HepG2 (cell line): Measurements from ENCODE around the gene ZNF629. TPM values are rescaled to one million over a fixed set of nuclear protein-coding genes. Genes with fewer than 3 reads are reported as not detected.

ENCODE experiments used
- HOMEZ ChIP-seq: IDR thresholded peaks from 2 replicates; pipeline ENCODE4 v1.6.1; 2016; ENCODE audit warnings: low read depth
- KAT2B ChIP-seq: fragments of 150-350 bp; IDR thresholded peaks from 2 replicates; pipeline ENCODE4 v1.6.1; 2014; ENCODE audit warnings: low read depth, low read length, borderline replicate concordance
- NR3C1 ChIP-seq: sonication (generic); formaldehyde crosslinking; IDR thresholded peaks from 2 replicates; pipeline ENCODE4 v1.4.0; 2020; ENCODE audit warnings: missing genetic modification reagents
- RXRB ChIP-seq: IDR thresholded peaks from 2 replicates; pipeline ENCODE4 v1.6.1; 2016; ENCODE audit warnings: borderline replicate concordance, missing genetic modification reagents, missing compliant biosample characterization
- SETDB1 ChIP-seq: sonication (generic); formaldehyde crosslinking; IDR thresholded peaks from 2 replicates; pipeline ENCODE4 v1.5.1; 2020; ENCODE audit warnings: missing genetic modification reagents, mild to moderate bottlenecking, borderline replicate concordance
- SIX1 ChIP-seq: sonication (generic); formaldehyde crosslinking; IDR thresholded peaks from 2 replicates; pipeline ENCODE4 v1.4.0; 2020; ENCODE audit warnings: missing genetic modification reagents, borderline replicate concordance
- THRA ChIP-seq: sonication (generic); formaldehyde crosslinking; IDR thresholded peaks from 2 replicates; pipeline ENCODE4 v1.4.0; 2020; ENCODE audit warnings: missing genetic modification reagents, borderline replicate concordance
- ZBTB1 ChIP-seq: sonication (generic); formaldehyde crosslinking; IDR thresholded peaks from 2 replicates; pipeline ENCODE4 v1.4.0; 2020; ENCODE audit warnings: missing genetic modification reagents, borderline replicate concordance
- ZNF333 ChIP-seq: sonication (generic); formaldehyde crosslinking; IDR thresholded peaks from 2 replicates; pipeline ENCODE4 v1.4.0; 2020; ENCODE audit warnings: mild to moderate bottlenecking, missing genetic modification reagents, borderline replicate concordance
- ZNF530 ChIP-seq: sonication (generic); formaldehyde crosslinking; IDR thresholded peaks from 2 replicates; pipeline ENCODE4 v1.5.0; 2020; ENCODE audit warnings: low read depth, mild to moderate bottlenecking, missing genetic modification reagents
- ZNF549 ChIP-seq: sonication (generic); formaldehyde crosslinking; IDR thresholded peaks from 2 replicates; pipeline ENCODE4 v1.5.0; 2020; ENCODE audit warnings: missing genetic modification reagents
- ZNF644 ChIP-seq: IDR thresholded peaks from 2 replicates; pipeline ENCODE4 v1.6.1; 2016; ENCODE audit warnings: low read depth
- ZNF883 ChIP-seq: sonication (generic); formaldehyde crosslinking; IDR thresholded peaks from 2 replicates; pipeline ENCODE4 v1.5.1; 2020; ENCODE audit warnings: mild to moderate bottlenecking, missing genetic modification reagents; ENCODE audit errors: not compliant biosample characterization
- ZSCAN12 ChIP-seq: sonication (generic); formaldehyde crosslinking; IDR thresholded peaks from 2 replicates; pipeline ENCODE4 v1.9.0; 2021; ENCODE audit warnings: mild to moderate bottlenecking, missing genetic modification reagents
- ZSCAN20 ChIP-seq: sonication (generic); formaldehyde crosslinking; IDR thresholded peaks from 2 replicates; pipeline ENCODE4 v1.4.0; 2020; ENCODE audit warnings: missing genetic modification reagents, mild to moderate bottlenecking, borderline replicate concordance
- polyA plus RNA-seq, 8 experiments: library from polyadenylated mRNA; depleted of rRNA in 3 of 8; stranded (reverse) in 7 of 8; unstranded in 1 of 8; fragments of >200 nt; fragmentation: Illumina TruSeq in 4 of 8; extraction: Trizol in 4 of 8; gene quantifications; 2 replicates each; pipeline versions ENCODE4 v1.2.1 to v1.2.3, GENCODE V29; 2011 to 2016; ENCODE audit warnings: low read depth in 4 of 8, missing spikeins in 1 of 8, mixed read lengths in 1 of 8; ENCODE audit not compliant: insufficient read depth in 1 of 8
- total RNA-seq, 5 experiments: library from RNA; depleted of rRNA; stranded (reverse); fragments of >200 nt; fragmentation: Illumina TruSeq; extraction: Trizol; gene quantifications; 2 replicates each; pipeline ENCODE4 v1.2.3, GENCODE V29; 2016; ENCODE audit warnings: low read depth in 1 of 5
- TF ChIP-seq, protein P1 (sequence below): sonication (generic); formaldehyde crosslinking; IDR thresholded peaks from 2 replicates; pipeline ENCODE4 v1.8.1; 2022; ENCODE audit warnings: low read depth, mild to moderate bottlenecking, missing genetic modification reagents
- TF ChIP-seq, protein P2 (sequence below): sonication (generic); formaldehyde crosslinking; IDR thresholded peaks from 2 replicates; pipeline ENCODE4 v1.4.0; 2020; ENCODE audit warnings: missing genetic modification reagents
- TF ChIP-seq, protein P3 (sequence below): sonication (generic); formaldehyde crosslinking; IDR thresholded peaks from 2 replicates; pipeline ENCODE4 v1.4.0; 2020; ENCODE audit warnings: missing genetic modification reagents

Gene ZNF629
- total and polyA plus RNA-seq, 2 of the 13 experiments (the other 11 are each of a cell fraction or from before 2014, with no cell fraction given) = 6.1 to 16.5 TPM

DNA sequence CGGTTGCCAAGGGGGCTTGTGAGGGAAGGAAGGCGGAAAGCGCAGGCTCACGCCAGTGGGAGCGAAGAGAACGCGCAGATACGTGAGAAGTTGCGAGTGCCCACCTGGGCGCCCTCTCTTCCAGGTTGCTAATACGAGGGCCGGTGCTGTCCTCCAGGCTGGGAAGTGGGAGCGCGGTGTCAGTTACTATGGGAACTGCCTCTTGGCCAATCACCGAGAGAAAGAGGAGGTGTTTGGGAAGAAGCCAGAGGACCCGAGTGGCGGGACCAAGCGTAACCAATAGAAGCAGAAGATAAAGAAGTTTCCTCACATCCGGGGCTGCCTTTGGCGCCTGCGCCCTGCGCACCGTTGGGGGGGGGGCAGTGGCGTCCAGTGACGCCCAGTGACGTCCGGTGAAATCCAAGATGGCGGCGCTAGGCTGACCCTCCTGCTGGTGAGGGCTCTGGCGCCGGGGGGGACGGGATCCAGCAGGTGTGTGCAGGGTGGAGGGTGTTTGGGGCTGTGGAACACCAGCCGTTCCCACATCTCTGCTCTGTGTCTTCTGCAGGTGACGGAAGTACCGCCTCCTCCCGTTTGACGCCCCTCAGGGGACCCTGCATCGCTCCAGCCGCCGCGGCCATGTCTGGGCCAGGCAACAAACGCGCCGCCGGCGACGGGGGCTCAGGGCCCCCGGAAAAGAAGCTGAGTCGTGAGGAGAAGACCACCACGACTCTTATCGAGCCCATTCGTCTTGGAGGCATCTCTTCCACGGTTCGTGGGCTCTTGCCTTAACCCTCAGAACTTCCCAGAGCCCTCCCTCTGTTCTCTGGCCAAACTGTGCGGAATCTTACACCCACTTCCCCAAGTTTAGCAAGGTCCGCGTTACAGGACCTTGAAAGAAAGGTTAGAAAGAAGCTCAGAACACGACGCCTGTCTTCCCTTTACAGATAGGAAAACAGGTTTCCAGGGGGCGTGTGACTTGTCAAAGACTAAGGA is 24.8 kb downstream of the ZNF629 start, which contains the start of the genes CFAP119 and RNF40 (continued):
- TF ChIP-seq, protein P1, sequence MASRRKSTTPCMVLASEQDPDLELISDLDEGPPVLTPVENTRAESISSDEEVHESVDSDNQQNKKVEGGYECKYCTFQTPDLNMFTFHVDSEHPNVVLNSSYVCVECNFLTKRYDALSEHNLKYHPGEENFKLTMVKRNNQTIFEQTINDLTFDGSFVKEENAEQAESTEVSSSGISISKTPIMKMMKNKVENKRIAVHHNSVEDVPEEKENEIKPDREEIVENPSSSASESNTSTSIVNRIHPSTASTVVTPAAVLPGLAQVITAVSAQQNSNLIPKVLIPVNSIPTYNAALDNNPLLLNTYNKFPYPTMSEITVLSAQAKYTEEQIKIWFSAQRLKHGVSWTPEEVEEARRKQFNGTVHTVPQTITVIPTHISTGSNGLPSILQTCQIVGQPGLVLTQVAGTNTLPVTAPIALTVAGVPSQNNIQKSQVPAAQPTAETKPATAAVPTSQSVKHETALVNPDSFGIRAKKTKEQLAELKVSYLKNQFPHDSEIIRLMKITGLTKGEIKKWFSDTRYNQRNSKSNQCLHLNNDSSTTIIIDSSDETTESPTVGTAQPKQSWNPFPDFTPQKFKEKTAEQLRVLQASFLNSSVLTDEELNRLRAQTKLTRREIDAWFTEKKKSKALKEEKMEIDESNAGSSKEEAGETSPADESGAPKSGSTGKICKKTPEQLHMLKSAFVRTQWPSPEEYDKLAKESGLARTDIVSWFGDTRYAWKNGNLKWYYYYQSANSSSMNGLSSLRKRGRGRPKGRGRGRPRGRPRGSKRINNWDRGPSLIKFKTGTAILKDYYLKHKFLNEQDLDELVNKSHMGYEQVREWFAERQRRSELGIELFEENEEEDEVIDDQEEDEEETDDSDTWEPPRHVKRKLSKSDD (CRISPR knock-in tag) = peak; percentile 98
- TF ChIP-seq ZSCAN20 (CRISPR knock-in tag) = peak; percentile 72; the same call in 1 of the 2 replicates
- TF ChIP-seq RXRB (CRISPR knock-in tag) = peak; percentile 68
- no peak for TF ChIP-seq ZNF644
- TF ChIP-seq KAT2B = no peak
- TF ChIP-seq SETDB1 = no peak
- no peak for TF ChIP-seq ZSCAN12 (CRISPR knock-in tag)
- TF ChIP-seq, protein P2, sequence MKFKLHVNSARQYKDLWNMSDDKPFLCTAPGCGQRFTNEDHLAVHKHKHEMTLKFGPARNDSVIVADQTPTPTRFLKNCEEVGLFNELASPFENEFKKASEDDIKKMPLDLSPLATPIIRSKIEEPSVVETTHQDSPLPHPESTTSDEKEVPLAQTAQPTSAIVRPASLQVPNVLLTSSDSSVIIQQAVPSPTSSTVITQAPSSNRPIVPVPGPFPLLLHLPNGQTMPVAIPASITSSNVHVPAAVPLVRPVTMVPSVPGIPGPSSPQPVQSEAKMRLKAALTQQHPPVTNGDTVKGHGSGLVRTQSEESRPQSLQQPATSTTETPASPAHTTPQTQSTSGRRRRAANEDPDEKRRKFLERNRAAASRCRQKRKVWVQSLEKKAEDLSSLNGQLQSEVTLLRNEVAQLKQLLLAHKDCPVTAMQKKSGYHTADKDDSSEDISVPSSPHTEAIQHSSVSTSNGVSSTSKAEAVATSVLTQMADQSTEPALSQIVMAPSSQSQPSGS (CRISPR knock-in tag) = peak; percentile 72
- TF ChIP-seq ZBTB1 = no peak
- no peak for TF ChIP-seq ZNF549 (CRISPR knock-in tag)
- peak; percentile 71; the same call in 1 of the 2 replicates for TF ChIP-seq THRA (CRISPR knock-in tag)
- no peak for TF ChIP-seq ZNF530 (CRISPR knock-in tag)
- TF ChIP-seq SIX1 (CRISPR knock-in tag) = peak; percentile 49; the same call in 1 of the 2 replicates
- peak; percentile 70 for TF ChIP-seq HOMEZ (CRISPR knock-in tag)
- 0 out of 2 replicates have a peak, but pooled peaks have one; percentile 50 for TF ChIP-seq ZNF333
- TF ChIP-seq, protein P3, sequence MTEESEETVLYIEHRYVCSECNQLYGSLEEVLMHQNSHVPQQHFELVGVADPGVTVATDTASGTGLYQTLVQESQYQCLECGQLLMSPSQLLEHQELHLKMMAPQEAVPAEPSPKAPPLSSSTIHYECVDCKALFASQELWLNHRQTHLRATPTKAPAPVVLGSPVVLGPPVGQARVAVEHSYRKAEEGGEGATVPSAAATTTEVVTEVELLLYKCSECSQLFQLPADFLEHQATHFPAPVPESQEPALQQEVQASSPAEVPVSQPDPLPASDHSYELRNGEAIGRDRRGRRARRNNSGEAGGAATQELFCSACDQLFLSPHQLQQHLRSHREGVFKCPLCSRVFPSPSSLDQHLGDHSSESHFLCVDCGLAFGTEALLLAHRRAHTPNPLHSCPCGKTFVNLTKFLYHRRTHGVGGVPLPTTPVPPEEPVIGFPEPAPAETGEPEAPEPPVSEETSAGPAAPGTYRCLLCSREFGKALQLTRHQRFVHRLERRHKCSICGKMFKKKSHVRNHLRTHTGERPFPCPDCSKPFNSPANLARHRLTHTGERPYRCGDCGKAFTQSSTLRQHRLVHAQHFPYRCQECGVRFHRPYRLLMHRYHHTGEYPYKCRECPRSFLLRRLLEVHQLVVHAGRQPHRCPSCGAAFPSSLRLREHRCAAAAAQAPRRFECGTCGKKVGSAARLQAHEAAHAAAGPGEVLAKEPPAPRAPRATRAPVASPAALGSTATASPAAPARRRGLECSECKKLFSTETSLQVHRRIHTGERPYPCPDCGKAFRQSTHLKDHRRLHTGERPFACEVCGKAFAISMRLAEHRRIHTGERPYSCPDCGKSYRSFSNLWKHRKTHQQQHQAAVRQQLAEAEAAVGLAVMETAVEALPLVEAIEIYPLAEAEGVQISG (CRISPR knock-in tag) = peak; percentile 92
- TF ChIP-seq NR3C1 (CRISPR knock-in tag) = no peak
- peak; percentile 27 for TF ChIP-seq ZNF883 (CRISPR knock-in tag)
